Left ventricle myocardium inferior (tissue), 1 donor: ENCODE data around the gene FHIT. TPM values are rescaled to one million over a fixed set of nuclear protein-coding genes. Genes with fewer than 3 reads are reported as not detected.

Experiments
- DNase-seq: peaks from one replicate; pipeline ENCODE4 v3.0.0-alpha.2; 2020
- H3K27ac ChIP-seq: fragments of 200-600 bp; replicated peaks from 2 replicates; pipeline ENCODE4 v1.8.0; 2021
- H3K27me3 ChIP-seq: fragments of 200-600 bp; 2 replicates; pipeline ENCODE4 v1.8.0; 2021; ENCODE audit warnings: low read depth
- H3K36me3 ChIP-seq: fragments of 200-600 bp; 2 replicates; pipeline ENCODE4 v1.8.0; 2021
- H3K4me1 ChIP-seq: fragments of 200-600 bp; 2 replicates; pipeline ENCODE4 v1.8.0; 2021
- H3K4me3 ChIP-seq: fragments of 200-600 bp; 2 replicates; pipeline ENCODE4 v1.8.0; 2021; ENCODE audit warnings: mild to moderate bottlenecking, moderate library complexity
- H3K9me3 ChIP-seq: fragments of 200-600 bp; replicated peaks from 2 replicates; pipeline ENCODE4 v1.8.0; 2021
- CTCF ChIP-seq: fragments of 200-600 bp; IDR thresholded peaks from 2 replicates; pipeline ENCODE4 v1.8.0; 2021; ENCODE audit warnings: antibody characterized with exemption, mild to moderate bottlenecking, borderline replicate concordance
- intact Hi-C: fragments of 100-400 bp; cut with micrococcal nuclease; formaldehyde crosslinking; loops from one replicate; pipeline ENCODE4 v1.11.0; 2022
- total RNA-seq: library from RNA; stranded (reverse); fragmentation: NEBNext Ultra II Directional; extraction: Animal tissue kit (Norgen Biotek cat#: 25700); gene quantifications from one replicate; pipeline ENCODE4 v1.2.1, GENCODE V29; 2021
- donor health status: DM: no; HTN: yes; CAD: no; lungs with severe emphysema.

FHIT gene
- total RNA-seq, 1 donor from 2014 or later: 16.0 TPM

- DNase-seq: no peak
- no peak overlapping the region for H3K4me3 ChIP-seq
- peaks cover 2% of the 10 kb centered on the region for H3K9me3 ChIP-seq
- H3K4me1 ChIP-seq: no peaks in the 10 kb centered on the region
- H3K36me3 ChIP-seq: no peaks in the 10 kb centered on the region
- TF ChIP-seq CTCF: no peak
- intact Hi-C loops: no loop called here
- H3K27ac ChIP-seq: no peak overlapping the region
- H3K27me3 ChIP-seq: no peaks in the 10 kb centered on the region
Measured at GRCh38 chr3:60841355-60841754, 409.9 kb downstream of the FHIT start.

- no peaks in the 10 kb centered on the region for H3K4me1 ChIP-seq
- no peak overlapping the region for H3K4me3 ChIP-seq
- TF ChIP-seq CTCF: peak; percentile 29
- intact Hi-C loops: no loop called here
- H3K27ac ChIP-seq: no peak overlapping the region
- H3K36me3 ChIP-seq: no peaks in the 10 kb centered on the region
- no peak for DNase-seq
- H3K27me3 ChIP-seq: no peaks in the 10 kb centered on the region
- peaks cover 2% of the 10 kb centered on the region for H3K9me3 ChIP-seq
Measured at GRCh38 chr3:60839246-60839645, 412.0 kb downstream of the FHIT start.

DNA sequence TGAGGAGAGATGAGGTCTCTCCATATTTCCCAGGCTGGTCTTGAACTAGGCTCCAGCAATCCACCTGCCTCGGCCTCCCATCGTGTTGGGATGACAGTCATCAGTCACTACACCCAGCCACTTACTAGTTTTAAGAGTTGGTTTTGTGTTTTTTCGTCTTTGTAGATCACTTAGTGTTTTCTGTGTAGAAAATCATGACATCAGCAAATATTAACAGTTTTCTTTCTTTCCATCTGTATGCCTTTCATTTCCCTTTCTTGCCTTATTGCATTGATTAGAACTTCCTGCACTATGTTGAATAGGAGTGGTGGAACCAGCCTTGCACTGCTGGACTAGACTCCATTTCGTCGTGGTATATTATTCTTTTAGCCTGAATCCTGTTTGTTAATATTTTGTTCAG, 415.5 kb downstream of the FHIT start:
- DNase-seq: no peak
- intact Hi-C loops: no loop called here
- no peak for TF ChIP-seq CTCF
- Histone ChIP-seq H3K9me3 (peaks cover 2% of the 10 kb centered on the region), H3K27ac (no peak overlapping the region), H3K4me3 (no peak overlapping the region), H3K36me3 (no peaks in the 10 kb centered on the region), H3K27me3 (no peaks in the 10 kb centered on the region), H3K4me1 (no peaks in the 10 kb centered on the region)

DNA sequence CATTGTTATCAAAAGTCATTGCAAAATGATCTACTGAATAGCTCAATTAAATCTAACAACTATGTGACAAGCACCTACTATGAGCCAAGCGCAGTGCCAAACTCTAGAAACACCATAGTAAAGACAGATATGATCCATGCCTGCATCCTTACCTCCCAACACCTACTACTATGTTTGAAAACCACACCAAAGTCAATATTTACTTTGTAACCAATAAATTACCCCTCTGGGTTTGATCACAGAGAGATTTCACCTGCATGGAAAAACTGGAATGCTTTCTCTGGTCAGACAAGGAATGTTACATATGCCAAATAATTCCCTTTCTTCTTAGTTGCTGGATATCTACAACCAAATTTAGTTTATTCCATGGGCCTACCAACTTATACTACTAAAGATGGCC, 422.2 kb downstream of the FHIT start:
- no peak for DNase-seq
- intact Hi-C loops: no loop called here

GRCh38 chr3:60827666-60828065, 423.6 kb downstream of the FHIT start:
- no peak for TF ChIP-seq CTCF
- no peak overlapping the region for H3K4me3 ChIP-seq
- no peaks in the 10 kb centered on the region for H3K36me3 ChIP-seq
- H3K27ac ChIP-seq: no peak overlapping the region
- intact Hi-C loops: no loop called here
- DNase-seq: no peak
- no peaks in the 10 kb centered on the region for H3K4me1 ChIP-seq
- H3K9me3 ChIP-seq: no peaks in the 10 kb centered on the region
- H3K27me3 ChIP-seq: no peaks in the 10 kb centered on the region

More for the DNA sequence above, 422.2 kb downstream of the FHIT start:
- Histone ChIP-seq H3K36me3 (no peaks in the 10 kb centered on the region), H3K27ac (no peak overlapping the region), H3K4me1 (no peaks in the 10 kb centered on the region), H3K4me3 (no peak overlapping the region), H3K27me3 (no peaks in the 10 kb centered on the region), H3K9me3 (no peaks in the 10 kb centered on the region)
- TF ChIP-seq CTCF: no peak

GRCh38 chr3:60826511-60826910, 424.7 kb downstream of the FHIT start:
- Histone ChIP-seq H3K4me3 (no peak overlapping the region), H3K27me3 (no peaks in the 10 kb centered on the region), H3K27ac (no peak overlapping the region), H3K4me1 (no peaks in the 10 kb centered on the region), H3K9me3 (no peaks in the 10 kb centered on the region), H3K36me3 (no peaks in the 10 kb centered on the region)
- intact Hi-C loops: no loop called here
- TF ChIP-seq CTCF: no peak
- no peak for DNase-seq
